GM23338 (cell line): ENCODE results near the gene LCOR. TPM values are rescaled to one million over a fixed set of nuclear protein-coding genes. Genes with fewer than 3 reads are reported as not detected.

ENCODE experiments used
- ATAC-seq: fragments of 200-7000 bp; cut with Tn5 transposase; 3 replicates; pipeline ENCODE4 v1.9.1; 2020
- DNase-seq: peaks from one replicate; pipeline ENCODE4 v3.0.0-alpha.2; 2015; ENCODE audit warnings: low spot score
- H2AFZ ChIP-seq: fragments of 200-600 bp; sonication (generic); 2 replicates; pipeline ENCODE4 v1.8.0; 2016; ENCODE audit warnings: antibody characterized with exemption, mild to moderate bottlenecking, moderate library complexity
- H3F3A ChIP-seq: fragments of 200-600 bp; sonication (generic); replicated peaks from 2 replicates; pipeline ENCODE4 v1.8.0; 2017; ENCODE audit warnings: antibody characterized with exemption, mixed run types, low read depth
- H3K27ac ChIP-seq: fragments of 200-600 bp; sonication (generic); 2 replicates; pipeline ENCODE4 v1.6.1; 2016; ENCODE audit warnings: low read depth
- H3K27me3 ChIP-seq: fragments of 200-600 bp; sonication (generic); 2 replicates; pipeline ENCODE4 v1.8.0; 2016; ENCODE audit warnings: mild to moderate bottlenecking, mixed run types, moderate library complexity; ENCODE audit not compliant: insufficient read depth
- H3K36me3 ChIP-seq: fragments of 200-600 bp; sonication (generic); 2 replicates; pipeline ENCODE4 v1.8.0; 2016; ENCODE audit warnings: mild to moderate bottlenecking; ENCODE audit not compliant: insufficient read depth
- H3K4me1 ChIP-seq: fragments of 200-600 bp; sonication (generic); 2 replicates; pipeline ENCODE4 v1.8.0; 2016; ENCODE audit warnings: mild to moderate bottlenecking, moderate library complexity; ENCODE audit not compliant: insufficient read depth
- H3K4me2 ChIP-seq: fragments of 200-600 bp; sonication (generic); 2 replicates; pipeline ENCODE4 v1.7.1; 2017; ENCODE audit warnings: mixed run types
- H3K4me3 ChIP-seq: fragments of 200-600 bp; sonication (generic); 2 replicates; pipeline ENCODE4 v1.6.1; 2016; ENCODE audit warnings: mixed run types
- H3K79me2 ChIP-seq: fragments of 200-600 bp; sonication (generic); replicated peaks from 2 replicates; pipeline ENCODE4 v1.8.0; 2017; ENCODE audit warnings: mild to moderate bottlenecking; ENCODE audit not compliant: insufficient read depth
- H3K9me2 ChIP-seq: fragments of 200-600 bp; sonication (generic); 2 replicates; pipeline ENCODE4 v1.8.0; 2017; ENCODE audit not compliant: insufficient read depth
- H4K20me1 ChIP-seq: fragments of 200-600 bp; sonication (generic); replicated peaks from 2 replicates; pipeline ENCODE4 v1.8.0; 2017; ENCODE audit warnings: mild to moderate bottlenecking; ENCODE audit not compliant: insufficient read depth
- H3K27ac Mint-ChIP-seq: 2 replicates; pipeline ENCODE4 v1.8.0; 2020; ENCODE audit warnings: inconsistent platforms, mild to moderate bottlenecking, moderate library complexity, mixed read lengths
- H3K27me3 Mint-ChIP-seq: 3 replicates; pipeline ENCODE4 v1.8.0; 2022; ENCODE audit warnings: low read depth, mild to moderate bottlenecking, moderate library complexity, mixed read lengths, inconsistent platforms; ENCODE audit not compliant: insufficient read depth, poor library complexity
- H3K36me3 Mint-ChIP-seq: 3 replicates; pipeline ENCODE4 v1.8.0; 2021; ENCODE audit warnings: low read depth, mild to moderate bottlenecking, inconsistent platforms, moderate library complexity, mixed read lengths
- H3K4me1 Mint-ChIP-seq: 3 replicates; pipeline ENCODE4 v1.8.0; 2020; ENCODE audit warnings: mild to moderate bottlenecking, inconsistent platforms, mixed read lengths
- H3K4me3 Mint-ChIP-seq: 3 replicates; pipeline ENCODE4 v1.8.0; 2021; ENCODE audit warnings: moderate library complexity, mild to moderate bottlenecking, inconsistent platforms, mixed read lengths
- H3K9me3 Mint-ChIP-seq: 3 replicates; pipeline ENCODE4 v1.8.0; 2020; ENCODE audit warnings: moderate library complexity, mild to moderate bottlenecking, inconsistent platforms, mixed read lengths
- CREB1 ChIP-seq: fragments of 250-450 bp; sonication (Bioruptor Pico); IDR thresholded peaks from 2 replicates; pipeline ENCODE4 v1.5.0; 2020; ENCODE audit warnings: low read depth, mild to moderate bottlenecking, moderate library complexity
- ETS1 ChIP-seq: IDR thresholded peaks from 2 replicates; pipeline ENCODE4 v1.6.1; 2016; ENCODE audit warnings: antibody characterized with exemption
- EZH2 ChIP-seq: fragments of 200-600 bp; sonication (generic); IDR thresholded peaks from one replicate; pipeline ENCODE4 v1.8.0; 2017; ENCODE audit warnings: antibody characterized with exemption, mild to moderate bottlenecking, low read depth; ENCODE audit not compliant: unreplicated experiment
- EZH2phosphoT487 ChIP-seq: fragments of 200-600 bp; sonication (generic); IDR thresholded peaks from one replicate; pipeline ENCODE4 v1.8.1; 2018; ENCODE audit warnings: antibody characterized with exemption; ENCODE audit not compliant: unreplicated experiment
- JUNB ChIP-seq: IDR thresholded peaks from one replicate; pipeline ENCODE4 v1.6.1; 2016; ENCODE audit warnings: antibody characterized with exemption; ENCODE audit not compliant: unreplicated experiment
- NANOG ChIP-seq: IDR thresholded peaks from 2 replicates; pipeline ENCODE4 v1.6.1; 2016; ENCODE audit warnings: antibody characterized with exemption, borderline replicate concordance
- POLR2AphosphoS5 ChIP-seq: IDR thresholded peaks from 2 replicates; pipeline ENCODE4 v1.6.1; 2016; ENCODE audit warnings: antibody characterized with exemption, low read depth
- REST ChIP-seq: IDR thresholded peaks from one replicate; pipeline ENCODE4 v1.6.1; 2018; ENCODE audit warnings: antibody characterized with exemption; ENCODE audit not compliant: unreplicated experiment
- STAT1 ChIP-seq: IDR thresholded peaks from one replicate; pipeline ENCODE4 v1.6.1; 2016; ENCODE audit warnings: antibody characterized with exemption; ENCODE audit not compliant: unreplicated experiment
- ZNF114 ChIP-seq: fragments of 250-450 bp; sonication (Bioruptor Pico); IDR thresholded peaks from 2 replicates; pipeline ENCODE4 v1.5.0; 2020; ENCODE audit warnings: mild to moderate bottlenecking, moderate library complexity
- ZNF331 ChIP-seq: fragments of 250-450 bp; sonication (Bioruptor Pico); IDR thresholded peaks from 2 replicates; pipeline ENCODE4 v1.5.0; 2020; ENCODE audit warnings: low read depth, mild to moderate bottlenecking, moderate library complexity
- ZNF462 ChIP-seq: fragments of 250-450 bp; sonication (Bioruptor Pico); IDR thresholded peaks from 2 replicates; pipeline ENCODE4 v1.5.0; 2020; ENCODE audit warnings: mild to moderate bottlenecking, moderate library complexity
- polyA plus RNA-seq: library from polyadenylated mRNA; unstranded; fragments of >200 nt; fragmentation: Nextera tagmentation; extraction: Ambion mirVana; gene quantifications from 2 replicates; pipeline ENCODE4 v1.2.1, GENCODE V29; 2016
- total RNA-seq: library from RNA; depleted of rRNA; stranded (reverse); fragments of >200 nt; shearing (Covaris generic); gene quantifications from 2 replicates; pipeline ENCODE4 v1.2.3, GENCODE V29; 2014

LCOR gene
- total and polyA plus RNA-seq, 2 experiments from 2014 or later: 6.9 to 14.9 TPM

- Histone ChIP-seq H3K27me3 (no peaks in the 10 kb centered on the region), H4K20me1 (no peaks in the 10 kb centered on the region), H3K36me3 (no peaks in the 10 kb centered on the region; the same call in 1 of the 2 replicates), H3K4me2 (no peak overlapping the region), H3K9me2 (no peaks in the 10 kb centered on the region), H3K4me1 (no peaks in the 10 kb centered on the region; the same call in 1 of the 2 replicates), H3K4me3 (no peak overlapping the region), H3F3A (no peaks in the 10 kb centered on the region), H2AFZ (no peak overlapping the region), H3K27ac (no peak overlapping the region), H3K79me2 (no peaks in the 10 kb centered on the region)
- peaks cover 17% of the 10 kb centered on the region; the same call in 2 of the 3 replicates for H3K9me3 Mint-ChIP-seq
- TF ChIP-seq REST (no peak), JUNB (no peak)
- H3K27ac Mint-ChIP-seq: no peak overlapping the region
- H3K36me3 Mint-ChIP-seq: peaks cover 9% of the 10 kb centered on the region; the same call in 2 of the 3 replicates
- H3K27me3 Mint-ChIP-seq: peaks cover under 1% of the 10 kb centered on the region
- DNase-seq (no peak), ATAC-seq (no peak)
- H3K4me1 Mint-ChIP-seq: peaks cover 8% of the 10 kb centered on the region
- H3K4me3 Mint-ChIP-seq: no peak overlapping the region
These were observed 172.5 kb downstream of the LCOR start for GRCh38 chr10:97004591-97004990.

- H3F3A ChIP-seq: no peaks in the 10 kb centered on the region
- no peaks in the 10 kb centered on the region for H4K20me1 ChIP-seq
- H3K79me2 ChIP-seq: no peaks in the 10 kb centered on the region
- Mint-ChIP-seq H3K9me3 (peaks cover 17% of the 10 kb centered on the region; the same call in 2 of the 3 replicates), H3K27me3 (no peaks in the 10 kb centered on the region), H3K36me3 (peaks cover 9% of the 10 kb centered on the region), H3K27ac (peak overlapping the region; percentile 5), H3K4me1 (peaks cover 8% of the 10 kb centered on the region), H3K4me3 (no peak overlapping the region)
- no peak overlapping the region for H3K4me2 ChIP-seq
- no peaks in the 10 kb centered on the region; the same call in 1 of the 2 replicates for H3K4me1 ChIP-seq
- no peak overlapping the region for H2AFZ ChIP-seq
- H3K27ac ChIP-seq: no peak overlapping the region
- no peak for ATAC-seq
- no peaks in the 10 kb centered on the region for H3K27me3 ChIP-seq
- H3K4me3 ChIP-seq: no peak overlapping the region
- H3K36me3 ChIP-seq: no peaks in the 10 kb centered on the region; the same call in 1 of the 2 replicates
- H3K9me2 ChIP-seq: no peaks in the 10 kb centered on the region
- no peak for DNase-seq
- TF ChIP-seq ZNF462 (CRISPR knock-in tag) (no peak), ZNF114 (CRISPR knock-in tag) (no peak), POLR2AphosphoS5 (no peak), CREB1 (CRISPR knock-in tag) (no peak), EZH2 (no peak), EZH2phosphoT487 (no peak), NANOG (no peak), ETS1 (no peak), STAT1 (no peak), ZNF331 (CRISPR knock-in tag) (no peak)
These were observed 173.3 kb downstream of the LCOR start for GRCh38 chr10:97005349-97005748.
